ENCODE results near the gene PIGV.

PIGV gene

DNA sequence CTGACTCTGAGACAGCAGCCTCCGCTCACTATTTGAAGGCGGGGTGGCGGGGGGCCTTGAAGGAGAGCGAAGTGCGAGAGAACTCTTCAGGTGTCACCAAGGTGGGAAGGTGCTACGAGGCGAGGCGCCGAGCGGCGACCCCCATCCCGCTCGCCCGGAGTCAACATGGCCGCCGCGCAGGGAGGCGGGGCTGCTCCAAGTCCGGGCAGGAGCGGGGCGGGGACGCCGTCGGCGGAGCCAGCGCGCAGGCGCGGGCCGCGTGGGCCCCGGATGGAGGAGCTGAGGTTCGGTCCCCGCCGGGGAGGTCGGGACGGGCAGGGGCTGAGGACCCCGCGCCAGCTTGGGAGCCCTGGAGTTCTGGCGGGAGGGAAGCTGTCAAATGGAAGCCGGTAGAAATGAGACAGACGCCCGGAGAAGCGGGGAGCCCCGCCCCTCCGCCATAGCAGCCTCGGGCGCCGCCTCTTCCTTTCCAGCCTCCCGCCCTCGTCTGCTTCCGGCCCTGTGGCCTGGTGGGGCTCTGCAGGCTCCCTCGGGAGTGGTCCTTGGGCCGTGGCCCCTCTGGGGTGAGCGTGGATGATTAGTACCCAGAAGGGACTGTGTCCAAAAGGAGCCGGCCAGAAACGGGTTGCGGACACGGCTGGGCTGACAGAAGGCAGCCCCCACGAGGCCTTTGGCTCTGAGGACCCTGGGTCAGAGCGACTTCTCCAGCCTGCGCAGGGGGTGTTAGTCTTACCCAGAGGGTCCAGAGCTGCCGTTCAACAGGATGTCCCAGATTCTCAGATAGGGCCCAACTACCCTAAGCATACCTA, at the start of gene PIGV:
TSS of gene PIGV (plus strand) at position 245 of the 809 bp plus-strand sequence. CDS start 2,866 bp downstream, outside the sequence.
- peak within 1 kb of the TSS; percentile 62 for H3K4me3 ChIP-seq (ENCODE audit: low read depth, low read length)
- peak; percentile 42 for DNase-seq (ENCODE audit: low read depth)

DNA sequence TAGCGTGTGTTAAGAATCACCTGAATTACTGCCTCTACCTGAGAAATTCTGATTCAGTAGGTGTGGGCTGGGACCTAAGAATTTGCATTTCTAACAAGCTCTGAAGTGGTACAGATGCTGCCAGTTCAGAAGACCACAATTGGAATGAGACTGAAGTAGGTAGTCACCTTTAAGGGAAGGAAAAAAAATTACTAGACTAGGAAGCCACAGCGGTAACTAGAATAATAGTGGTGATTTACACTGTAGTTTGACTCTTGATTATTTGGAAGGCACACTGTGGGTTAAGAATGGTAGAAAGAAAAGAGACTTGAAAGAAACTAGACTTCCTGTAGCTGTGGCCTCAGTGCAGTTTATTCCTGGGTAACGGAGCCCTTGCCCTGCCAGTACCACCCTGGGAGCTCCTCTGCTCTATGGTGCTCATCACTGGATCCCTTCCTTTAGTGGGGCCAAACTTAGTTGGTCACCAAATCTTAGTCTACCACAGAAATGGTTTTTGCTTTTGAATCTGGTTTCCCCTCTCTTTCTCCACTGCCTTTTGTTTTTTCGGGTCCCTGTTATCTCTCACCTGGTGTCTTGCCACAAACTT, 48.3 kb upstream of the PIGV start:
- no peak for DNase-seq (ENCODE audit: low read depth)
- no peak overlapping the region for H3K4me3 ChIP-seq (ENCODE audit: low read depth, low read length)

DNA sequence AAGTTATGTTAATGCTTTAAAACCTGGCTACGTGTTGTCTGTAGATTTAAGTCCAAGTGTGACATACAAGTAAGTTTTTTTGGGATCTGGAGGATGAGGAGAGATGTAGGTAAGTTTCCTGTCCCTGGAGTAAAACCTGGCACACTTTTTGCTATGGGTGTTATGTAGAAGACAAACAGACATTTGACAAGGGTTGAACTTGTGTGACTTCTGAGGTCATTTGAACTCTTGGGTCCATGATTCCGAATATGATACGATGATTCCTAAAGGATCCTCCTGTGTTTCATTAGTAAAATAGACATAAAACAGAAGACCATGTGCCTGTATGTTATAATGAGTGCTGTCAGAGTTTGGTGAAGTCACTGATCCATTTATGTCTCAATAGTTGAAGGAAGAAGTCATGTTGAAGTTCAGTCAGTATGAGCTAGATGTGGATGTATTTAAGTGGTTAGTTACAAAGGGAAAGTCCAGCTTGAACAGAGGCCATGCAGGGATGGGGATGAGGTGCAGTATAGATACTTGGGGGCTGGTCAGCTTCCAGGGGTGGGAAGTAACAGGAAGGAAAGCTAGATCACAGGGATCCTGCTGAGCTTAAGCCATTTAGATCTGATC, 47.6 kb upstream of the PIGV start:
- H3K4me3 ChIP-seq (ENCODE audit: low read depth, low read length) = no peak overlapping the region
- no peak for DNase-seq (ENCODE audit: low read depth)

DNA sequence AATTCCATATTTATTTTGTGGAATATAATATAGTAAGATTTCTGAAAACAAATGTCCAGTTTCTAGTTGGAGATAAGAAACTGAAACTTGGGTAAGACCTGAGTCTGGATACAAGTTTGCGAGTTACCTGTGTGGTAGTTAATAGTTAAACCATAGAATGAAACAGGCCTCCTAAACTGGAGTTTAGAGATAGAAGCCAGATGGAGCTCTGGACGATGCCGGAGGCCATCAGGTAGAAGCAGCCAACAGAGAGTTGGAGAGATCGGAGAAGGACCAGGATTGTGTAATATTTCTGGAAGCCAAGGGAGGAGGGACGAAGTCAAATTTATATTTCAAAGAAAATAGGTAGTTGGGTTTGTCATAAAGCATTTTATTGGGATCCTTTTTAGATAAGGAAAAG, 46.8 kb upstream of the PIGV start:
- no peak for DNase-seq (ENCODE audit: low read depth)
- no peak overlapping the region for H3K4me3 ChIP-seq (ENCODE audit: low read depth, low read length)

DNA sequence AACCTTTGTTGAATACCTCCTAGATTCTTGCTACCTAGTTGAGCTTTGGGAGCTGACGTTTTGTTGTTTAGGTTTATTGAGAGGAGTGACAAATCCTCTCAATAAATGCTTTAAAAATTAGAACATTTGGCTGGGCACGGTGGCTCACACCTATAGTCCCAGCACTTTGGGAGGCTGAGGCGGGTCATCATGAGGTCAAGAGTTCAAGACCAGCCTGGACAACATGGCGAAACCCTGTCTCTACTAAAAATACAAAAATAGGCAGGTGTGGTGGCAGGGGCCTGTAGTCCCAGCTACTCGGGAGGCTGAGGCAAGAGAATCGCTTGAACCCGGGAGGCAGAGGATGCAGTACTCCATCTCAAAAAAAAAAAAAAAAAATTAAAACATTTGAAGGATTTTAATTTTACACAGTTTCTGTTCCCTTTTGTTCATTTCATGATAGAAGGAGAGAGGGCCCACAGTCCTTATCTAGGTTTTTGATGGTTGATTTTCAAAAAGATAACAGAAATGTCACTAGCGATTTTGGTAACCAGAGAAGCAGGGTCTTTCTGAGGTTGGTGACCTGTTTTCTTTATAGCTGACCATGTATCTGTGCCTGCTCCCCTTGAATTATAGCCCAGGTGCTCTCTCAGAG, 44.2 kb upstream of the PIGV start:
- no peak overlapping the region for H3K4me3 ChIP-seq (ENCODE audit: low read depth, low read length)
- DNase-seq (ENCODE audit: low read depth) = no peak

DNA sequence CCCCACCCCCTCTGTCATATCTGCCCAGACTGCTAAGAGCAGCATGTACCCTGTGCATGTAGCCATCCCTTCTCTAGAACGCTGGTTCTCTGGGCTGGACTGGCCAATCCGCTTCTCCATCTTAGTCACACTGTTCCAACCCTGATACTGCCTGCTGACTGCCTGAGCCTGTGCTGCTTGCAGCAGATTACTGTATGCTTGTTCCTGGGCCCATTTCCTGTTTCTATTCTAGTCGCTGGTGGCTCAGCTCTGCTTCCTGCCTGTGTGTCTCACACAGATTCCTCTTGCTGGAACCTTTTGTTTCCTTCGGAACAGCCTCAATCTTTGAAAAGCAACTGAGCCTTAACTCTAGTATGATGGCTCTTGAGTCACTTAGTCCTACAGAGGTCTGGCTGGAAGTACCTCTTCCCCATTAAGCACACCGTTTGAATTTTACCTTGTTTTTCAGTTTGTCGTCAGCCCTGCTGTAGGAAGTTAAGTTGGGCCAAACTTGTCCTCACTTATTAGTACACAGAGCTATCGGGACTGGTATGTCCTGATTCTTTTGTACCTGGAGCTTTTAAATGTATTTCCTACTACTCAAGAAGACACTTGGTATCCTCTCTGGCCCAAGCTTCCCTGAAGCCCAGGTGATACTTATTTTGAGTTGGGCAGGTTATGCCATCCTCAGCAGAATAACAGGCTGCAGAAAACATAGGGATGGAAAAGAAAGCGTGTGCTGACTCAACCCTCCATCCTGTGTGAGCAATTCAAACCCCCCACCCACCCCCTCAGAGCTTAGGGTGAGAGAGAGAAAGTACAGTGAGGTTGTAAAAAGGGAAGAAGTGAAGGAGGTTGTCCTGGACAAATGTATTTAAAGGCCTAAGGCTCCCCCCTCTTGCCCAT, 43.4 kb upstream of the PIGV start:
- DNase-seq (ENCODE audit: low read depth) = peak; percentile 56
- no peak overlapping the region for H3K4me3 ChIP-seq (ENCODE audit: low read depth, low read length)

DNA sequence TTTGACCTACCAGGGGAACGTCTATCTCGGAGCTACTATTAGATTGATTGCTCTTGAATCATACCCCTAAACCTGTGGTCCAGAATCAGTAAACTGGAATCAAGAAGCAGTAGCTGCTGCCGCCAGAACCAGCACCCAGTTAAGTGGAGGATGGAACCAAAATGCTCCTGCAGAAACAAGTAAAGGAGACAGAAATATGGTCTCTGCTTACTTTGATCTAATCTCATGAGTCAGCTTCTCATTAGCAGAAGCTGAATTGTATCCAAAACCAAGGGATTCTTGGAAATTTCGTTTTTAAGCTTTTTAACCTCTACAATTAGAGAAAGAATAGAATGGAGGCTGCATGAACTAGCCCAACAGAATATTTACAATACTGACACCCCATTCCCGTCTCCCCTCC, 42.6 kb upstream of the PIGV start:
- no peak for DNase-seq (ENCODE audit: low read depth)

DNA sequence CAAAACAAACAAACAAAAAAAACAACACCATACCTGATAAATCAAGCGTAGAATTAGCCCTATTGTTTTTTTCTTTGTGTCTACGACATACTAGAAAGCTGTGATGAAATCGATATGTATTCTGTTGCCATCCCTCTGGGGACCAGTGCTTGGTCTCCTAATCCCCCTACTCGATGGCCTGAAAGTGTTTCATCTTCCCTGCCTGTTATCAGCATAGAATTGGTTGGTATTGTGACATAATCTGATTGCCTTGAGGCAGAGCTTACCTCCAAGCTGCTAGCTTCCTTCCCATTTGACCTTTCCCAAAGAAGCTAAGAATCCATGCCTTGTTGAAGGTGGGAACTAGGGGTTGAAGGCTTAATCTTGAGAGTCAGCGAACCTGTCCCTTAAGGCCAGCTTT, 40.7 kb upstream of the PIGV start:
- DNase-seq (ENCODE audit: low read depth) = no peak
- no peak overlapping the region for H3K4me3 ChIP-seq (ENCODE audit: low read depth, low read length)

More for the DNA sequence above, 42.6 kb upstream of the PIGV start:
- H3K4me3 ChIP-seq (ENCODE audit: low read depth, low read length) = no peak overlapping the region

DNA sequence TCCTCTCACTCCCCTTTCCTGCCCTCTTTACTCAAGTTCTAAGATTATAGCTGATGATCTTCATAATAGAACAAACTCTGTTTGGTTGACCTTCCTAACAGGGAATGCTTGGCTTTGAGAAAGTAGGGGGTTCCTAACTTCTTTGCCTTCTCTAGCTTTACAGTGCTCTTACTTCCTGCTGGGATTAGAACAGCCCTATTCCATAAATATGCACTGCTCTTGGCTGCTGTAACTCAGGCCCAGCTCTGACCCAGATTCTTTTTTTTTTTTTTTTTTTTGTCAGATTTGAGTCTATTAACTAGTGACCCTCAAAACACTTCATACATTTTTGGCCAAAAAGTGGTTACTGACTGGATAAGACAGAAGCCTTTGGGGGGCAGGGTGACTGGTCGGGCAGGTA, 39.4 kb upstream of the PIGV start:
- DNase-seq (ENCODE audit: low read depth) = no peak
- no peak overlapping the region for H3K4me3 ChIP-seq (ENCODE audit: low read depth, low read length)

DNA sequence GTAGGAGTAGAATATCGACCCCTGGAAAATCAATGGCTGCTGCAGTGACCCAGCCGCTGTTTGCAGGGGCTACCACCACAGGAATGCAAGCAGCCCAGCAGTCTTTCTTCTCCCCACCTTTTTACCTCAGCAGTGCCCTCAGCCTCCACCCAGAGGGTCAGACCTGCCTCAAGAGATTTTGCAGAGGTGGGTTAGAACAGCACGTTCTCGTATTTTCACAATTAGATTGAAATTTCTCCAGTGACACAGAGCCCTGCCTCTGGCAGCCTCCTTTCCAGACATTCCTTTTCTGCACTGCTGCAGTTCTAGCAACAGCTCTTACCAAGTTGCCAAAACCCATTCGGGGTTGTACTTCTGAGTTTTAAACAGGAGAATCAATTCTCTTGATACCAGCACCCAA, 38.3 kb upstream of the PIGV start:
- no peak overlapping the region for H3K4me3 ChIP-seq (ENCODE audit: low read depth, low read length)
- DNase-seq (ENCODE audit: low read depth) = no peak

DNA sequence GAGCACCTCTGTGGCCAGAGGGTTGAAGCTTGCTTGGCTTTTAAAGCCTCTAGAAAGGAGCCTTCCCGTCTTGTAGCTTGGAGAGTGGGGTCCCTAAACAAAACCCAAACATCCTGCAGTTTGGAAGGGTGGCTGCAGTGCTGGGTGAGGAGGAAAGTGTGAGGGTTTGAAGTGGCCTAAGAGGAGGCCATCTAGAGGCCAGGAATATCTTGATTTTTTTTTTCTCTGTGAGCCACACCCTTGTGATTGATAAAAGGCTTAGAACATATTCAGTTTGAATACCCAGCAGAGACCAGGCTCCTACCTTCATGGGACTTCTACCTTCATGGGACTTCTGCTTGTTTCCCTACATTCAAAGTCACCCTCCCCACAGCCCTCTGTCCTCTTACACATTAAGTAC, 37.3 kb upstream of the PIGV start:
- DNase-seq (ENCODE audit: low read depth) = no peak
- no peak overlapping the region for H3K4me3 ChIP-seq (ENCODE audit: low read depth, low read length)

DNA sequence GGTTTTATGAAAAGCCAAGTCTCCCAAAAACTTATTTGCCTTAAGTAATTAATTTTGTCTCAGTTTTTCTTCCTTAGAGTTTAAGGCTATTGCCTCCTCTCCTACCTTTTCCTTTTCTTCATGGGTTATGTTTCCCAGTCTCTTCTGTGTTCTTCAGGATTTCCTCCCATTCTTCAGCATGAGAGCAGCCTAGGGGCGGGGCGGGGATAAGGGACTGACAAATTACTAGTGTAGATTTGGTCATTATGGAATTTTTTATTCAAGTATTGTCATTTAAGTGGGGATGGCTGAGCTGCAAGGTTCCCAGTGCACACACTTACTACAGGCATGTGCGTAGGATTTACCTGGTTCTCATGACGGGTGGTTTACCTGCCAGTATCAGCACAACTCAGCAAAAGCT, 35.2 kb upstream of the PIGV start:
- no peak for DNase-seq (ENCODE audit: low read depth)
- H3K4me3 ChIP-seq (ENCODE audit: low read depth, low read length) = no peak overlapping the region

DNA sequence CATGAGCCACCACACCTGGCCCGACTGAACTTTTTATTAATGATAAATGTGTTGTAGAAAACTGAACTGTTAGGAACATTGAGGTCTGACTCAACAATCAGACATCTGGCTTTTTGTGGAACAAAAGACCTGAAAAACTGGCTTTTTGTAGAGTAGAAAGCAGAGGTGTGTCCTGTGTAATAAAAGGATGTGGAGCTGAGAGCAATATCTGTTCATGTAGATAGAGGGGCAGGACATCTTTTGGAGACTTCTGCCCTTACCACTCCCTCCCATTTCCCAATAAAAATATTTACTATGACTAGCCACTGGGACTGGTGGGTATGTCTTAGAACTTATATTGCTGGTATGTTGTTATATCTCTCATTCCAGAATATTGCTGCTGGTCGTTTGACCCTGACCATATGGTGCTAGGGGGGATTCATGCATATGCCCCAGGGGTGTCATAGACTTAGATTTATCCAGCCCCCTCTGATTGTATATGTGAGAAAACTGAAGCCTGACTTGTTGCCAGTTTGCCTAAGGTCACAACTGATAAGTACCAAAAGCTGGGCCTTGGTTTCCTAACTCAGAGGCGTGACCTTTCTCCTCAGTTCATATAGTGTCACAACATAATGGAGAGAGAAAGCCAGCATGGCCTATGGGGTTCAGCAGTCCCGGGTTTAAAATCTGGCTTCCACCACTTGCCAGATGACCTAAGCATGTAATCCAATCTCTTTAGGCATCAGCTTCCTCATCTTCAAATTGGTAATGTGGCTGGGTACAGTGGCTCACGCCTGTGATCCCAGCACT, 33.5 kb upstream of the PIGV start:
- DNase-seq (ENCODE audit: low read depth) = no peak
- no peak overlapping the region for H3K4me3 ChIP-seq (ENCODE audit: low read depth, low read length)

DNA sequence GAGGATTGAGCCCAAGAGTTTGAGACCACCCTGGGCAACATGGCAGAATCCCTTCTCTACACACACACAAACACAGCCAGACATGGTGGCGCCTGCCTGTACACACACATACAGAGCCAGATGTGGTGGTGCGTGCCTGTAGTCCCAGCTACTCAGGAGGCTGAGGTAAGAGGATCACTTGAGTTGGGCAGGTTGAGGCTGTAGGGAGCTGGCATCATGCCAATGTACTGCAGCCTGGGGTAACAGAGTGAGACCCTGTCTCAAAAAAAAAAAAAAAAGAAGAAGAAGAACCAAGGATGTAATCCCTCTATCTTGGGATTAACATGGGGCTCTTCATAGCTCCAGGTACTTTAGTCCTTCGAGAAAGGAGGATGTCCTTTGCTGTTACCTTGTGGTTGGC, 29.4 kb upstream of the PIGV start:
- DNase-seq (ENCODE audit: low read depth) = no peak
- H3K4me3 ChIP-seq (ENCODE audit: low read depth, low read length) = no peak overlapping the region

DNA sequence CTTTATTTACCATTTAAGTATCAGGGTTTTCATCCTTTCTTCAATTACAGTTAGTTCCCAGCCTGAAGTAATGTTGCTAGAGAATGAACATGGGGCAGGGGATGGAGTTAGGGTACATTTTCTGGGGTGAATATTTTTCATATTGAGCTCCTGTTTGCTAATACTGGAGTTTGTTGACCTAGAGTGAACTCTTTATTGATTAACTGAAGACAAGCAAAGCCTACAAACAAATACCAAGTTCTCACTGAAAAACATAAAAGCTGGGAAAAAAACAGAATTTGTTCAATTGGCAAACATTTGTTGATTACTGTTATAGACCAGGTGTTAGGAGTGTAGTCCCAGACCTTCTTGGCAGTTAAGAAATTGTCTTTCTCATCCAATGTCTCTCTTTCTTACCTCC, 28.2 kb upstream of the PIGV start:
- H3K4me3 ChIP-seq (ENCODE audit: low read depth, low read length) = no peak overlapping the region
- no peak for DNase-seq (ENCODE audit: low read depth)

DNA sequence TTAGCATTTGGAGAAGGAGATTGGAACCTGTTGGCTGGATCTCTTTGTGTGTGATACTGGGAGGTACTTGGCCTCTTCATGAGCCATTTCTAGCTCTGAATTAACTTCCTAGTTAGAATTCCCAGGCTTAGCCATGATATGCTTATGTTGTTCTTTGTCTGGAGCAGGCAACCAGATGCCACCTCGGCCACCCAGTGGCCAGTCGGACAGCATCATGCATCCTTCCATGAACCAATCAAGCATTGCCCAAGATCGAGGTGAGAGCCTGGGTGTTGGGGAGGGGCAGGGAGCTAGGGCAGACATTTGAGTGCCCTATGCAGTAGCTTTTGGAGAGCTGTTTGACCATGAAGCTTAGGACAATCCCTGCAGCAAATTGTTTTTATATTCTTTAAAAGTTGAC, 26.5 kb upstream of the PIGV start:
- no peak overlapping the region for H3K4me3 ChIP-seq (ENCODE audit: low read depth, low read length)
- DNase-seq (ENCODE audit: low read depth) = no peak

DNA sequence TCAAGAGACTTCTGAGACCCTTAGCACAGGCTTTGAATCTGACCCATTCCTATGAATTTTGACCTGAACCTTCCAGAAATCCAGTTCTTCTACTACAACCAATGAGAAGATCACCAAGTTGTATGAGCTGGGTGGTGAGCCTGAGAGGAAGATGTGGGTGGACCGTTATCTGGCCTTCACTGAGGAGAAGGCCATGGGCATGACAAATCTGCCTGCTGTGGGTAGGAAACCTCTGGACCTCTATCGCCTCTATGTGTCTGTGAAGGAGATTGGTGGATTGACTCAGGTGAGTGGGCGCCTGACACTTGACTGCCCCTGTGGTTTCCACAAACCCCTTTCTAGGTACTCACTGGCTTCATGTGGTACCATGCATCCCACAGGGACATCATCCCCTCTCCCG, 20.0 kb upstream of the PIGV start:
- DNase-seq (ENCODE audit: low read depth) = no peak
- no peak overlapping the region for H3K4me3 ChIP-seq (ENCODE audit: low read depth, low read length)

DNA sequence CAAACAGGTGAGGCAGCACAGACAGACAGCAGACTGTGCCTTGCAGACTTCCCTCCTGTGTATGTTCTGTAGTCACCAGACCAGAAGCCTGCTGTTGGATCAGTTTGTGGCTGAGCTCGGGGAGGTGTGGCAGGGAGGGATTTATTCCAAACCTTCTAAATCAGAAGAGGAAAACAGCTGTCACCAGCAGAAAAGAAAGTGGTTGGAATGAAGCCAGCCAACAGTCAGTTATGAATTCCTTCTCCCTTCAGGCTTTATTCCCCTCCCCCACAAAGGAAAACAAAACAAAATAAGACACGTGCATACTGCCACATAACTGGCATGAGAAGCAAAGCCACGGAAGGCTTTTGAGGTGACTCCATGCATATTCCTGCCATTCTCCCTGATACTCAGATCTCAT, 19.0 kb upstream of the PIGV start:
- DNase-seq (ENCODE audit: low read depth) = peak; percentile 53
- no peak overlapping the region for H3K4me3 ChIP-seq (ENCODE audit: low read depth, low read length)

DNA sequence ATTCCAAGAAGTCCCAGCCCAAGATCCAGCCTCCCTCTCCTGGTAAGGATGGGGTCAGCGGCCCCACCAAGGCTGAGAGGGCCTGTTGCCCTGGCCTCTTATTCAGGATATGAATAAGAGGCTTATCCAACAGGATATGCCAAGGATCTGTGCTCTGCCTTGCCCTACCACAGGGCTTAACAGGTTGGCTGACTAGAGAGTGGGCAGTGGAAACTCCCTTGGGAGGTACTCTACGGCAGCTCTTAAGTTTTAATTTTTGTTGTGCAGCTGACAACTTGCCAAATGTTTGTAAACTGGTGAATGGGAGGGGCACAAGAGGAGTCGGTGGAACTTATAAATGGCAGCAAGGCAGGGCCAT, 16.5 kb upstream of the PIGV start:
- no peak for DNase-seq (ENCODE audit: low read depth)
- H3K4me3 ChIP-seq (ENCODE audit: low read depth, low read length) = no peak overlapping the region

All from skeletal muscle cell (primary cell).